Central memory CD8-positive, alpha-beta T cell (primary cell): ENCODE measurements around the gene CCDC146.

Source experiments
- ATAC-seq: fragments of 150-1000 bp; cut with Tn5 transposase; replicated peaks from 2 replicates; pipeline ENCODE4 v1.10.0; 2022; ENCODE audit warnings: mild to moderate bottlenecking, moderate FRiP score, moderate number of reproducible peaks; ENCODE audit not compliant: poor library complexity, severe bottlenecking; ENCODE audit errors: extremely low read depth
- DNase-seq, 2 donors: peaks; one replicate each; pipeline ENCODE4 v3.0.0; 2021; ENCODE audit warnings: low spot score in 2 of 2
- H3K27ac Mint-ChIP-seq: one replicate; pipeline ENCODE4 v1.8.0; 2022; ENCODE audit warnings: low read depth, mild to moderate bottlenecking, moderate library complexity, mixed read lengths
- H3K27me3 Mint-ChIP-seq: one replicate; pipeline ENCODE4 v1.8.0; 2022; ENCODE audit warnings: mixed read lengths
- H3K36me3 Mint-ChIP-seq: one replicate; pipeline ENCODE4 v1.8.0; 2022; ENCODE audit warnings: mild to moderate bottlenecking, moderate library complexity, mixed read lengths; ENCODE audit not compliant: insufficient read depth
- H3K4me1 Mint-ChIP-seq: one replicate; pipeline ENCODE4 v1.8.0; 2022; ENCODE audit warnings: mixed read lengths
- H3K4me3 Mint-ChIP-seq: one replicate; pipeline ENCODE4 v1.8.0; 2022; ENCODE audit warnings: mild to moderate bottlenecking, moderate library complexity, mixed read lengths
- H3K9me3 Mint-ChIP-seq: one replicate; pipeline ENCODE4 v1.8.0; 2022; ENCODE audit warnings: mixed read lengths

Gene CCDC146

DNA sequence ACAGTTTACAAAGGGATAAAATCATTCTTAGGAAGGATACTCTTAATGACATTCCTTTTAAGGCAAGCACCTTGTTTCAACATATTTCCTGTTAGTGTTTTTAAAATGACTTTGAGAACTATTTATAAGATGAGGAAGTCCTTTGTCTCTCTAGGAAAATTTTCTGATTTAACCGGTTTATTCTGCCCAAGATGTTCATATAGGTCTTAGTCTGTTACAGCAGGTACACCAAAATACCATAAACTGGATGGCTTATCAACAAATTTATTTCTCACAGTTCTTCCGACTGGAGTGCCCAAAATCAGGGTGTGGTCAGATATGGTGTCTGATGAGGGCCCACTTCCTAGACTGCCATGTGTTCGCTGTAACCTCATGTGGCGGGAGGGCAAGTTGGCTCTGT, 215.8 kb downstream of the CCDC146 start:
- Mint-ChIP-seq H3K4me3 (no peak overlapping the region), H3K36me3 (no peaks in the 10 kb centered on the region), H3K9me3 (no peaks in the 10 kb centered on the region), H3K4me1 (peaks cover 27% of the 10 kb centered on the region), H3K27me3 (no peaks in the 10 kb centered on the region), H3K27ac (no peak overlapping the region)
- ATAC-seq, result no peak
- no peak for DNase-seq

DNA sequence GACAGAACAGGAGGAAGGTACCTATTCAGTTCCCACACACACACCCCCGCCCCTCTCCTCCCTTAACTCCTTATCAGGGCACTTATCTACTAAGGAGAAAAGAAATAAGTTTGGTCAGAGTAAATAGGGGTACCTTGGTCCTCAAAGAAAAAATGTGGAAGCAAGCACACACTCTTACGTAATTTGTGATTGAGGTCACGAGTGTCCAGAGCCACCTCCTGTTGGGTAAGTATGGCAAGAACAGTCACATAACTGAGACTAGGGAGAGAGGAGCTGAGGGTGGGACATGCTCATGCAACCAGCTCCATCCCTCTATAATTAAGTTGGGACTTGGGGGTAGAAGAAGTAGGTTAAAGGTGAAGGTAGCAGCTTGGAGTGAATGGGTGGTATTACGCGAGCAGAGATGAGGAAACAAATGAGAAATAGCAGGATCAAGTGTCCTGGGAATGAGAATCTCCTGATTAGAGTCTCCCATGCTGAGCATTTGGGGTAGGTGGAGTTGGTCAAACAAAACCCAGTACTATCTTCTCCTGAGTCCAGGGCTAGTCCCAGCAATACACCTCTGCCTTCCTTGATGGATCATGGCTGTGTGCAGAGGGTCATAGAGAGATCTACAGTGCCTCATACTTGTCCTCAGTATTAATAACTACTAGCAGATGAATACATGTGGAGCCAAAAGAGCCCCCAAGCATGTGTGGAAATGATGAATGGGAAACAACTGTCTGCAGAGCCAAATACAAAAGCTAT, 216.6 kb downstream of the CCDC146 start:
- peak overlapping the region; percentile 7 for H3K27ac Mint-ChIP-seq

DNA sequence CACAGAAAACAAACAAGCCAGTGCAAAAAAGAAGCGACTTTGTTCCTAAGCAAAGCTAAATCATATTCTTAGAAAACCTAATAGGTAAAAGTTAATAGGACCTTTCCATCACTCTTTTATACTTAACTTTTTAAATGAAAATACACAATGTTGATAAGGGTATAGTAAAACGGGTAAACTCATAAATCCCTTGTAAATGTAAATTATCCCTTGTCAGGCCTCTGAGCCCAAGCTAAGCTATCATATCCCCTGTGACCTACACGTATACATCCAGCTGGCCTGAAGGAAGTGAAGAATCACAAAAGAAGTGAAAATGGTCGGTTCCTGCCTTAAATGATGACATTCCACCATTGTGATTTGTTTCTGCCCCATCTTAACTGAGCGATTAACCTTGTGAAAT, 217.3 kb downstream of the CCDC146 start:
- no peak for ATAC-seq

More for the DNA sequence above, 216.6 kb downstream of the CCDC146 start:
- Mint-ChIP-seq H3K9me3 (no peaks in the 10 kb centered on the region), H3K4me1 (peaks cover 27% of the 10 kb centered on the region), H3K27me3 (no peaks in the 10 kb centered on the region), H3K4me3 (no peak overlapping the region), H3K36me3 (no peaks in the 10 kb centered on the region)
- ATAC-seq, result no peak
- DNase-seq, result no peak

More for the DNA sequence above, 217.3 kb downstream of the CCDC146 start:
- DNase-seq, result no peak
- Mint-ChIP-seq H3K27ac (no peak overlapping the region), H3K9me3 (no peaks in the 10 kb centered on the region), H3K4me3 (no peak overlapping the region), H3K36me3 (no peaks in the 10 kb centered on the region), H3K27me3 (no peaks in the 10 kb centered on the region), H3K4me1 (peaks cover 27% of the 10 kb centered on the region)
